ENCODE measurements around the gene ATP6V1G2. TPM values are rescaled to one million over a fixed set of nuclear protein-coding genes. Genes with fewer than 3 reads are reported as not detected.
A peak's percentile ranks its signal among the peaks of the same experiment; 100 is the strongest.

ATP6V1G2 gene
- total RNA-seq, 2 experiments from 2014 or later = 3.8 to 14.1 TPM

- Histone ChIP-seq H2AFZ (ENCODE audit: low read length) (no peak overlapping the region), H3K36me3 (ENCODE audit: insufficient read depth, low read length) (peaks cover 29% of the 10 kb centered on the region), H3K9me2 (ENCODE audit: insufficient read depth, low read length) (no peaks in the 10 kb centered on the region), H3K4me1 (ENCODE audit: insufficient read depth, low read length, poor library complexity, severe bottlenecking) (peaks cover 60% of the 10 kb centered on the region), H3K4me2 (ENCODE audit: low read length) (peak overlapping the region; percentile 82), H3K4me3 (ENCODE audit: low read depth, low read length, poor library complexity, severe bottlenecking) (peak overlapping the region; percentile 67), H4K20me1 (ENCODE audit: insufficient read depth, low read length) (peaks cover 9% of the 10 kb centered on the region), H3K27ac (ENCODE audit: low read depth, low read length, poor library complexity, severe bottlenecking) (peak overlapping the region; percentile 36), H3K79me2 (ENCODE audit: insufficient read depth, low read depth, low read length) (peaks cover 44% of the 10 kb centered on the region), H3K9me3 (ENCODE audit: low read length) (no peaks in the 10 kb centered on the region; the same call in 1 of the 2 replicates)
- BruUV-seq (replicated peaks) = no TSS peak
- POLR2A ChIA-PET = interaction anchor here (0.9 kb wide), 1 partner anchor 50 kb away, joined by 3 read pairs; no protein-coding TSS in a partner anchor
- TF ChIP-seq CTCF (conservative IDR thresholded peaks at IDR 0.05; ENCODE audit: low read length) (no peak), EZH2phosphoT487 (IDR thresholded peaks at IDR 0.05; ENCODE audit: borderline replicate concordance, low read depth, low read length) (no peak)
- DNase-seq (ENCODE audit: low spot score) = no peak
- CTCF ChIA-PET (ENCODE audit: unreplicated experiment) = interaction anchor here (0.5 kb wide), 1 partner anchor 651 kb away, joined by 7 read pairs; no protein-coding TSS in a partner anchor
- intact Hi-C loops (cut with micrococcal nuclease; ENCODE audit: unreplicated experiment) = loop anchor here (10.0 kb wide), 1 partner anchor 250 kb away; the partner anchor contains the start of gene VARS1
These were observed 1.1 kb downstream of the ATP6V1G2 start for GRCh38 chr6:31545291-31545690.

GRCh38 chr6:31544676-31545075, 1.7 kb downstream of the ATP6V1G2 start:
- CTCF ChIA-PET (ENCODE audit: unreplicated experiment) = no interaction called here
- Histone ChIP-seq H3K9me3 (ENCODE audit: low read length) (no peaks in the 10 kb centered on the region; the same call in 1 of the 2 replicates), H3K4me1 (ENCODE audit: insufficient read depth, low read length, poor library complexity, severe bottlenecking) (peaks cover 60% of the 10 kb centered on the region), H3K36me3 (ENCODE audit: insufficient read depth, low read length) (peaks cover 29% of the 10 kb centered on the region), H3K4me2 (ENCODE audit: low read length) (peak overlapping the region; percentile 82; the same call in 1 of the 2 replicates), H3K27ac (ENCODE audit: low read depth, low read length, poor library complexity, severe bottlenecking) (peak overlapping the region; percentile 36), H2AFZ (ENCODE audit: low read length) (no peak overlapping the region), H3K9me2 (ENCODE audit: insufficient read depth, low read length) (no peaks in the 10 kb centered on the region), H3K79me2 (ENCODE audit: insufficient read depth, low read depth, low read length) (peaks cover 50% of the 10 kb centered on the region), H4K20me1 (ENCODE audit: insufficient read depth, low read length) (peaks cover 15% of the 10 kb centered on the region), H3K4me3 (ENCODE audit: low read depth, low read length, poor library complexity, severe bottlenecking) (no peak overlapping the region)
- intact Hi-C loops (cut with micrococcal nuclease; ENCODE audit: unreplicated experiment) = loop anchor here (5.0 to 10.0 kb wide), 2 partner anchors 142 to 250 kb away; partner anchors contain the start of genes MICA and VARS1
- TF ChIP-seq EZH2phosphoT487 (IDR thresholded peaks at IDR 0.05; ENCODE audit: borderline replicate concordance, low read depth, low read length) (no peak), CTCF (conservative IDR thresholded peaks at IDR 0.05; ENCODE audit: low read length) (no peak)
- BruUV-seq (replicated peaks) = no TSS peak
- POLR2A ChIA-PET = interaction anchor here (0.9 kb wide), 1 partner anchor 50 kb away, joined by 3 read pairs; no protein-coding TSS in a partner anchor
- DNase-seq (ENCODE audit: low spot score) = no peak

GRCh38 chr6:31543639-31544038, 2.8 kb downstream of the ATP6V1G2 start:
- H3K4me2 ChIP-seq (ENCODE audit: low read length) = peak overlapping the region; percentile 100
- H3K9me3 ChIP-seq (ENCODE audit: low read length) = no peaks in the 10 kb centered on the region
- ChIA-PET POLR2A (interaction anchor here (0.6 kb wide), 1 partner anchor 51 kb away, joined by 3 read pairs; no protein-coding TSS in a partner anchor), CTCF (ENCODE audit: unreplicated experiment) (no interaction called here)
- peaks cover 26% of the 10 kb centered on the region for H4K20me1 ChIP-seq (ENCODE audit: insufficient read depth, low read length)
- H3K27ac ChIP-seq (ENCODE audit: low read depth, low read length, poor library complexity, severe bottlenecking) = no peak overlapping the region
- H3K4me3 ChIP-seq (ENCODE audit: low read depth, low read length, poor library complexity, severe bottlenecking) = no peak overlapping the region
- BruUV-seq (replicated peaks) = no TSS peak
- H3K36me3 ChIP-seq (ENCODE audit: insufficient read depth, low read length) = peaks cover 29% of the 10 kb centered on the region
- intact Hi-C loops (cut with micrococcal nuclease; ENCODE audit: unreplicated experiment) = loop anchor here (5.0 to 10.0 kb wide), 2 partner anchors 141 to 251 kb away; partner anchors contain the start of genes MICA and VARS1
- H3K79me2 ChIP-seq (ENCODE audit: insufficient read depth, low read depth, low read length) = peaks cover 55% of the 10 kb centered on the region
- peaks cover 61% of the 10 kb centered on the region for H3K4me1 ChIP-seq (ENCODE audit: insufficient read depth, low read length, poor library complexity, severe bottlenecking)
- no peaks in the 10 kb centered on the region for H3K9me2 ChIP-seq (ENCODE audit: insufficient read depth, low read length)
- no peak for TF ChIP-seq EZH2phosphoT487 (IDR thresholded peaks at IDR 0.05; ENCODE audit: borderline replicate concordance, low read depth, low read length)
- TF ChIP-seq CTCF (conservative IDR thresholded peaks at IDR 0.05; ENCODE audit: low read length) = no peak
- no peak overlapping the region for H2AFZ ChIP-seq (ENCODE audit: low read length)
- DNase-seq (ENCODE audit: low spot score) = no peak

All from OCI-LY7 (cell line).